IPS DF 6.9 (cell line): ENCODE data around the gene PTPRB.

Experiments used
- DNase-seq: peaks from one replicate; pipeline ENCODE4 v3.0.0-alpha.2; 2013; ENCODE audit warnings: low read depth, low spot score
- H3K27ac ChIP-seq: one replicate; pipeline ENCODE4 v1.5.1; 2013; ENCODE audit warnings: low read length, control low read depth
- H3K27me3 ChIP-seq: 2 replicates; pipeline ENCODE4 v1.6.1; 2013; ENCODE audit warnings: mild to moderate bottlenecking, low read length; ENCODE audit not compliant: control insufficient read depth, insufficient read depth
- H3K36me3 ChIP-seq: 2 replicates; pipeline ENCODE4 v1.6.1; 2013; ENCODE audit warnings: low read length; ENCODE audit not compliant: control insufficient read depth, insufficient read depth
- H3K4me1 ChIP-seq: 2 replicates; pipeline ENCODE4 v1.6.1; 2013; ENCODE audit warnings: low read length; ENCODE audit not compliant: control insufficient read depth, insufficient read depth
- H3K4me3 ChIP-seq: 2 replicates; pipeline ENCODE4 v1.5.1; 2013; ENCODE audit warnings: mild to moderate bottlenecking, low read length
- H3K9me3 ChIP-seq: 2 replicates; pipeline ENCODE4 v1.6.1; 2013; ENCODE audit warnings: low read length, inconsistent platforms; ENCODE audit not compliant: control insufficient read depth, insufficient read depth
- WGBS: extraction: QIAGEN DNeasy Blood & Tissue Kit; methylation state at CpG from one replicate; pipeline ENCODE4 v1.1.7; 2013; ENCODE audit warnings: mixed read lengths, missing lambda C conversion rate; ENCODE audit not compliant: insufficient read length, insufficient coverage; 5-methylcytosine and 5-hydroxymethylcytosine counted together

PTPRB gene

GRCh38 chr12:70661466-70662161 lies 24.4 kb upstream of the PTPRB start:
- Histone ChIP-seq H3K27me3 (no peaks in the 10 kb centered on the region), H3K36me3 (no peaks in the 10 kb centered on the region), H3K27ac (no peak overlapping the region), H3K4me1 (peaks cover 1% of the 10 kb centered on the region; the same call in 1 of the 2 replicates), H3K9me3 (no peaks in the 10 kb centered on the region), H3K4me3 (no peak overlapping the region)
- no CpG with 5 or more reads among the region's 8 CpGs for WGBS
- DNase-seq: no peak

- Histone ChIP-seq H3K27me3 (no peaks in the 10 kb centered on the region), H3K27ac (no peak overlapping the region), H3K4me3 (no peak overlapping the region), H3K36me3 (no peaks in the 10 kb centered on the region), H3K9me3 (no peaks in the 10 kb centered on the region), H3K4me1 (peaks cover 1% of the 10 kb centered on the region; the same call in 1 of the 2 replicates)
- no CpG with 5 or more reads among the region's 5 CpGs for WGBS
- no peak for DNase-seq
Measured at GRCh38 chr12:70660620-70661219, 23.5 kb upstream of the PTPRB start.

- Histone ChIP-seq H3K27ac (no peak overlapping the region), H3K27me3 (no peaks in the 10 kb centered on the region), H3K36me3 (no peaks in the 10 kb centered on the region), H3K9me3 (no peaks in the 10 kb centered on the region), H3K4me3 (no peak overlapping the region), H3K4me1 (peaks cover 1% of the 10 kb centered on the region; the same call in 1 of the 2 replicates)
- DNase-seq: no peak
- WGBS: no CpG with 5 or more reads among the region's 5 CpGs
Measured at GRCh38 chr12:70660002-70660604, 22.9 kb upstream of the PTPRB start.

GRCh38 chr12:70659077-70659606 lies 21.9 kb upstream of the PTPRB start:
- no peak overlapping the region for H3K27ac ChIP-seq
- no CpG with 5 or more reads among the region's 6 CpGs for WGBS
- no peak overlapping the region for H3K4me3 ChIP-seq
- H3K4me1 ChIP-seq: peaks cover 1% of the 10 kb centered on the region; the same call in 1 of the 2 replicates
- no peaks in the 10 kb centered on the region for H3K36me3 ChIP-seq
- no peaks in the 10 kb centered on the region for H3K9me3 ChIP-seq
- no peaks in the 10 kb centered on the region for H3K27me3 ChIP-seq
- no peak for DNase-seq

- Histone ChIP-seq H3K4me3 (no peak overlapping the region), H3K36me3 (no peaks in the 10 kb centered on the region), H3K27me3 (no peaks in the 10 kb centered on the region), H3K4me1 (peaks cover 1% of the 10 kb centered on the region; the same call in 1 of the 2 replicates), H3K9me3 (no peaks in the 10 kb centered on the region), H3K27ac (no peak overlapping the region)
- no peak for DNase-seq
- WGBS: no CpG with 5 or more reads among the region's 4 CpGs
Measured at GRCh38 chr12:70657616-70658286, 20.5 kb upstream of the PTPRB start.

- H3K36me3 ChIP-seq: no peaks in the 10 kb centered on the region
- no peaks in the 10 kb centered on the region for H3K9me3 ChIP-seq
- no peak overlapping the region for H3K4me3 ChIP-seq
- H3K27ac ChIP-seq: no peak overlapping the region
- DNase-seq: no peak
- H3K27me3 ChIP-seq: no peaks in the 10 kb centered on the region
- H3K4me1 ChIP-seq: no peaks in the 10 kb centered on the region
- WGBS: no CpG with 5 or more reads among the region's 1 CpG
Measured at GRCh38 chr12:70652451-70652850, 15.2 kb upstream of the PTPRB start.

- DNase-seq: no peak
- no CpG with 5 or more reads among the region's 2 CpGs for WGBS
Measured at GRCh38 chr12:70648831-70649230, 11.6 kb upstream of the PTPRB start.

GRCh38 chr12:70648191-70648590 lies 11.0 kb upstream of the PTPRB start:
- no CpG with 5 or more reads among the region's 2 CpGs for WGBS
- Histone ChIP-seq H3K27me3 (no peaks in the 10 kb centered on the region), H3K27ac (no peak overlapping the region), H3K36me3 (no peaks in the 10 kb centered on the region), H3K4me3 (no peak overlapping the region), H3K9me3 (no peaks in the 10 kb centered on the region), H3K4me1 (peaks cover 2% of the 10 kb centered on the region)
- no peak for DNase-seq

More at GRCh38 chr12:70648831-70649230, 11.6 kb upstream of the PTPRB start:
- Histone ChIP-seq H3K4me3 (no peak overlapping the region), H3K9me3 (no peaks in the 10 kb centered on the region), H3K27ac (no peak overlapping the region), H3K27me3 (no peaks in the 10 kb centered on the region), H3K36me3 (no peaks in the 10 kb centered on the region), H3K4me1 (peaks cover 2% of the 10 kb centered on the region)

GRCh38 chr12:70646850-70647249 lies 9.6 kb upstream of the PTPRB start:
- Histone ChIP-seq H3K4me1 (peaks cover 2% of the 10 kb centered on the region), H3K36me3 (no peaks in the 10 kb centered on the region), H3K4me3 (no peak overlapping the region), H3K27ac (no peak overlapping the region), H3K27me3 (no peaks in the 10 kb centered on the region), H3K9me3 (no peaks in the 10 kb centered on the region)
- WGBS: no CpG with 5 or more reads among the region's 1 CpG
- no peak for DNase-seq
